Measurements from ENCODE around the gene ENPP6. TPM values are rescaled to one million over a fixed set of nuclear protein-coding genes. Genes with fewer than 3 reads are reported as not detected.

Gene ENPP6
- total and polyA plus RNA-seq, 12 donors: 0.03 to 0.68 (median 0.07) TPM; not detected in 3

- intact Hi-C loops (cut with DNase I): no loop called here
- DNase-seq (no peak), ATAC-seq (no peak)
- H3K4me1 ChIP-seq: no peaks in the 10 kb centered on the region
- H3K9me3 ChIP-seq: peaks cover 0 to 31% (median 14%) of the 10 kb centered on the region in 11 donors
- no peak overlapping the region for H3K4me3 ChIP-seq
- no peak for TF ChIP-seq CTCF (IDR thresholded peaks at IDR 0.05)
- no peaks in the 10 kb centered on the region for H3K36me3 ChIP-seq
- H3K27me3 ChIP-seq: no peaks in the 10 kb centered on the region
- no peak overlapping the region for H3K27ac ChIP-seq
- WGBS, 2 donors: 84 to 91% methylated on average over 1 of the region's 1 CpG
These were observed 81.1 kb downstream of the ENPP6 start for GRCh38 chr4:184136525-184136924.

- peaks cover 0 to 14% (median 3%) of the 10 kb centered on the region in 11 donors for H3K9me3 ChIP-seq
- H3K4me3 ChIP-seq: no peak overlapping the region
- DNase-seq: no peak
- no peak overlapping the region for H3K27ac ChIP-seq
- no peaks in the 10 kb centered on the region for H3K4me1 ChIP-seq
- no peaks in the 10 kb centered on the region for H3K36me3 ChIP-seq
- TF ChIP-seq CTCF (IDR thresholded peaks at IDR 0.05): no peak
- WGBS, 2 donors: 81 to 83% methylated on average over 4 of the region's 4 CpGs
- ATAC-seq: no peak
- peaks cover 0 to 5% (median 0%) of the 10 kb centered on the region in 7 donors for H3K27me3 ChIP-seq
- intact Hi-C loops (cut with DNase I): no loop called here
These were observed 90.9 kb downstream of the ENPP6 start for GRCh38 chr4:184126800-184127199.

GRCh38 chr4:184122631-184123408, 94.9 kb downstream of the ENPP6 start:
- H3K36me3 ChIP-seq: no peaks in the 10 kb centered on the region
- DNase-seq (no peak), ATAC-seq (no peak)
- H3K4me3 ChIP-seq: no peak overlapping the region
- no peak for TF ChIP-seq CTCF (IDR thresholded peaks at IDR 0.05)
- H3K9me3 ChIP-seq: peaks cover 0 to 14% (median 3%) of the 10 kb centered on the region in 11 donors
- 90 to 92% methylated on average over 13 of the region's 13 CpGs for WGBS, 2 donors
- H3K4me1 ChIP-seq: no peaks in the 10 kb centered on the region
- intact Hi-C loops (cut with DNase I): no loop called here
- peaks cover 0 to 5% (median 0%) of the 10 kb centered on the region in 7 donors for H3K27me3 ChIP-seq
- H3K27ac ChIP-seq: no peak overlapping the region

GRCh38 chr4:184120549-184121127, 97.0 kb downstream of the ENPP6 start:
- peaks cover 0 to 5% (median 0%) of the 10 kb centered on the region in 7 donors for H3K27me3 ChIP-seq
- DNase-seq: no peak
- 84 to 94% methylated on average over 10 of the region's 10 CpGs for WGBS, 2 donors
- no peaks in the 10 kb centered on the region for H3K36me3 ChIP-seq
- no peak overlapping the region for H3K27ac ChIP-seq
- no peak overlapping the region for H3K4me3 ChIP-seq
- no peak for ATAC-seq
- H3K9me3 ChIP-seq: no peaks in the 10 kb centered on the region
- TF ChIP-seq CTCF (IDR thresholded peaks at IDR 0.05): no peak
- no peaks in the 10 kb centered on the region for H3K4me1 ChIP-seq
- intact Hi-C loops (cut with DNase I): no loop called here

All from heart right ventricle (tissue), 16 donors.